ENCODE results near the gene B4GALT4.

Gene B4GALT4

GRCh38 chr3:119228373-119229145 lies 12.1 kb downstream of the B4GALT4 start:
- Mint-ChIP-seq H3K4me1 (peaks cover 3% of the 10 kb centered on the region), H3K9me3 (no peaks in the 10 kb centered on the region), H3K27ac (no peak overlapping the region), H3K36me3 (peaks cover 38% of the 10 kb centered on the region), H3K4me3 (no peak overlapping the region), H3K27me3 (no peaks in the 10 kb centered on the region)
- DNase-seq (ENCODE audit: low spot score in 2 of 2) = no peak
- ATAC-seq (ENCODE audit: low read depth) = no peak

- ATAC-seq (ENCODE audit: low read depth) = no peak
- Mint-ChIP-seq H3K4me3 (no peak overlapping the region), H3K27ac (no peak overlapping the region), H3K27me3 (no peaks in the 10 kb centered on the region), H3K36me3 (peaks cover 46% of the 10 kb centered on the region), H3K9me3 (no peaks in the 10 kb centered on the region), H3K4me1 (peaks cover 3% of the 10 kb centered on the region)
- DNase-seq (ENCODE audit: low spot score in 2 of 2) = no peak
Measured at GRCh38 chr3:119227070-119227850, 13.4 kb downstream of the B4GALT4 start.

- Mint-ChIP-seq H3K9me3 (no peaks in the 10 kb centered on the region), H3K4me1 (peaks cover 7% of the 10 kb centered on the region), H3K27me3 (no peaks in the 10 kb centered on the region), H3K27ac (no peak overlapping the region), H3K36me3 (peaks cover 50% of the 10 kb centered on the region), H3K4me3 (no peak overlapping the region)
- ATAC-seq (ENCODE audit: low read depth) = no peak
- DNase-seq (ENCODE audit: low spot score in 2 of 2) = no peak
Measured at GRCh38 chr3:119225121-119225520, 15.6 kb downstream of the B4GALT4 start.

- Mint-ChIP-seq H3K27ac (no peak overlapping the region), H3K36me3 (peaks cover 45% of the 10 kb centered on the region), H3K9me3 (no peaks in the 10 kb centered on the region), H3K4me3 (no peak overlapping the region), H3K4me1 (peaks cover 15% of the 10 kb centered on the region), H3K27me3 (no peaks in the 10 kb centered on the region)
- DNase-seq (ENCODE audit: low spot score in 2 of 2) = no peak
- ATAC-seq (ENCODE audit: low read depth) = no peak
Measured at GRCh38 chr3:119223511-119223910, 17.2 kb downstream of the B4GALT4 start.

- no peak overlapping the region for H3K27ac Mint-ChIP-seq
- ATAC-seq (ENCODE audit: low read depth) = no peak
Measured at GRCh38 chr3:119222391-119222790, 18.3 kb downstream of the B4GALT4 start.

GRCh38 chr3:119221779-119222320 lies 18.8 kb downstream of the B4GALT4 start:
- Mint-ChIP-seq H3K9me3 (no peaks in the 10 kb centered on the region), H3K27ac (peak overlapping the region; percentile 55), H3K36me3 (peaks cover 35% of the 10 kb centered on the region), H3K4me1 (peaks cover 12% of the 10 kb centered on the region), H3K4me3 (no peak overlapping the region), H3K27me3 (no peaks in the 10 kb centered on the region)
- ATAC-seq (ENCODE audit: low read depth) = no peak
- no peak for DNase-seq (ENCODE audit: low spot score in 2 of 2)

More at GRCh38 chr3:119222391-119222790, 18.3 kb downstream of the B4GALT4 start:
- peaks cover 12% of the 10 kb centered on the region for H3K4me1 Mint-ChIP-seq
- H3K36me3 Mint-ChIP-seq = peaks cover 38% of the 10 kb centered on the region
- no peak for DNase-seq (ENCODE audit: low spot score in 2 of 2)
- H3K27me3 Mint-ChIP-seq = no peaks in the 10 kb centered on the region
- H3K9me3 Mint-ChIP-seq = no peaks in the 10 kb centered on the region
- no peak overlapping the region for H3K4me3 Mint-ChIP-seq

- H3K4me1 Mint-ChIP-seq = peaks cover 12% of the 10 kb centered on the region
- ATAC-seq (ENCODE audit: low read depth) = no peak
- DNase-seq (ENCODE audit: low spot score in 2 of 2) = no peak
- peak overlapping the region; percentile 55 for H3K27ac Mint-ChIP-seq
- no peaks in the 10 kb centered on the region for H3K27me3 Mint-ChIP-seq
- H3K9me3 Mint-ChIP-seq = no peaks in the 10 kb centered on the region
- H3K4me3 Mint-ChIP-seq = no peak overlapping the region
- peaks cover 31% of the 10 kb centered on the region for H3K36me3 Mint-ChIP-seq
Measured at GRCh38 chr3:119220970-119221667, 19.6 kb downstream of the B4GALT4 start.

- Mint-ChIP-seq H3K9me3 (no peaks in the 10 kb centered on the region), H3K4me3 (no peak overlapping the region), H3K27me3 (no peaks in the 10 kb centered on the region), H3K4me1 (peaks cover 12% of the 10 kb centered on the region), H3K27ac (peak overlapping the region; percentile 77), H3K36me3 (peaks cover 37% of the 10 kb centered on the region)
- no peak for DNase-seq (ENCODE audit: low spot score in 2 of 2)
- no peak for ATAC-seq (ENCODE audit: low read depth)
Measured at GRCh38 chr3:119220198-119220597, 20.5 kb downstream of the B4GALT4 start.

- peak overlapping the region; percentile 94 for H3K27ac Mint-ChIP-seq
- DNase-seq (ENCODE audit: low spot score in 2 of 2) (peak in 1 of 2 donors; percentile 28), ATAC-seq (ENCODE audit: low read depth) (peak; percentile 99)
- H3K27me3 Mint-ChIP-seq = no peaks in the 10 kb centered on the region
- H3K4me3 Mint-ChIP-seq = peak overlapping the region; percentile 43
- no peaks in the 10 kb centered on the region for H3K9me3 Mint-ChIP-seq
- peaks cover 42% of the 10 kb centered on the region for H3K36me3 Mint-ChIP-seq
- peaks cover 12% of the 10 kb centered on the region for H3K4me1 Mint-ChIP-seq
Measured at GRCh38 chr3:119219069-119219468, 21.6 kb downstream of the B4GALT4 start.

- DNase-seq (ENCODE audit: low spot score in 2 of 2) (no peak), ATAC-seq (ENCODE audit: low read depth) (no peak)
- Mint-ChIP-seq H3K4me3 (no peak overlapping the region), H3K36me3 (peaks cover 51% of the 10 kb centered on the region), H3K27me3 (no peaks in the 10 kb centered on the region), H3K4me1 (no peaks in the 10 kb centered on the region), H3K9me3 (no peaks in the 10 kb centered on the region), H3K27ac (no peak overlapping the region)
Measured at GRCh38 chr3:119211803-119212202, 28.9 kb downstream of the B4GALT4 start.

GRCh38 chr3:119211193-119211592 lies 29.5 kb downstream of the B4GALT4 start:
- Mint-ChIP-seq H3K27ac (no peak overlapping the region), H3K27me3 (no peaks in the 10 kb centered on the region), H3K36me3 (peaks cover 51% of the 10 kb centered on the region), H3K4me3 (no peak overlapping the region), H3K4me1 (no peaks in the 10 kb centered on the region), H3K9me3 (no peaks in the 10 kb centered on the region)
- DNase-seq (ENCODE audit: low spot score in 2 of 2) = no peak
- no peak for ATAC-seq (ENCODE audit: low read depth)

- no peak overlapping the region for H3K4me3 Mint-ChIP-seq
- ATAC-seq (ENCODE audit: low read depth) (no peak), DNase-seq (ENCODE audit: low spot score in 2 of 2) (no peak)
- H3K36me3 Mint-ChIP-seq = peaks cover 35% of the 10 kb centered on the region
- no peaks in the 10 kb centered on the region for H3K4me1 Mint-ChIP-seq
- no peaks in the 10 kb centered on the region for H3K27me3 Mint-ChIP-seq
- peaks cover 5% of the 10 kb centered on the region for H3K9me3 Mint-ChIP-seq
- no peak overlapping the region for H3K27ac Mint-ChIP-seq
Measured at GRCh38 chr3:119207512-119207875, 33.2 kb downstream of the B4GALT4 start.

- Mint-ChIP-seq H3K4me3 (no peak overlapping the region), H3K27me3 (no peaks in the 10 kb centered on the region), H3K4me1 (no peaks in the 10 kb centered on the region), H3K27ac (no peak overlapping the region), H3K36me3 (peaks cover 32% of the 10 kb centered on the region), H3K9me3 (peaks cover 5% of the 10 kb centered on the region)
- DNase-seq (ENCODE audit: low spot score in 2 of 2) = no peak
- no peak for ATAC-seq (ENCODE audit: low read depth)
Measured at GRCh38 chr3:119206611-119207511, 33.8 kb downstream of the B4GALT4 start.
